Hepatocyte (in vitro differentiated cells): ENCODE data around the gene CCDC69. TPM values are rescaled to one million over a fixed set of nuclear protein-coding genes. Genes with fewer than 3 reads are reported as not detected.

Experiments used
- DNase-seq: peaks from one replicate; pipeline ENCODE4 v3.0.0-alpha.2; 2016; ENCODE audit warnings: low spot score
- H2AFZ ChIP-seq: fragments of 200-600 bp; sonication (generic); 2 replicates; pipeline ENCODE4 v1.6.0; 2016; ENCODE audit warnings: antibody characterized with exemption, mild to moderate bottlenecking
- H3K27ac ChIP-seq: fragments of 200-600 bp; sonication (generic); 2 replicates; pipeline ENCODE4 v1.5.1; 2016; ENCODE audit warnings: mild to moderate bottlenecking
- H3K27me3 ChIP-seq: fragments of 200-600 bp; sonication (generic); 2 replicates; pipeline ENCODE4 v1.6.1; 2016
- H3K36me3 ChIP-seq: fragments of 200-600 bp; sonication (generic); replicated peaks from 2 replicates; pipeline ENCODE4 v1.5.1; 2016; ENCODE audit warnings: low read depth; ENCODE audit not compliant: insufficient read depth
- H3K4me1 ChIP-seq: fragments of 200-600 bp; sonication (generic); 2 replicates; pipeline ENCODE4 v1.5.1; 2016; ENCODE audit warnings: mild to moderate bottlenecking, moderate library complexity; ENCODE audit not compliant: insufficient read depth
- H3K4me2 ChIP-seq: fragments of 200-600 bp; sonication (generic); 2 replicates; pipeline ENCODE4 v1.6.0; 2016
- H3K4me3 ChIP-seq: fragments of 200-600 bp; sonication (generic); 2 replicates; pipeline ENCODE4 v1.5.1; 2016; ENCODE audit warnings: mild to moderate bottlenecking
- H3K79me2 ChIP-seq: fragments of 200-600 bp; sonication (generic); 2 replicates; pipeline ENCODE4 v1.6.0; 2017; ENCODE audit warnings: mild to moderate bottlenecking
- H3K9me2 ChIP-seq: fragments of 200-600 bp; sonication (generic); replicated peaks from 2 replicates; pipeline ENCODE4 v1.6.0; 2017; ENCODE audit warnings: mild to moderate bottlenecking; ENCODE audit not compliant: insufficient read depth
- H3K9me3 ChIP-seq: fragments of 200-600 bp; sonication (generic); 2 replicates; pipeline ENCODE4 v1.5.1; 2016; ENCODE audit warnings: low read depth, mild to moderate bottlenecking
- H4K20me1 ChIP-seq: fragments of 200-600 bp; sonication (generic); 2 replicates; pipeline ENCODE4 v1.6.0; 2016; ENCODE audit warnings: mild to moderate bottlenecking; ENCODE audit not compliant: insufficient read depth, poor library complexity, severe bottlenecking
- EZH2 ChIP-seq: fragments of 200-600 bp; sonication (generic); IDR thresholded peaks from 2 replicates; pipeline ENCODE4 v1.6.1; 2016; ENCODE audit warnings: antibody characterized with exemption, mild to moderate bottlenecking, borderline replicate concordance
- EZH2phosphoT487 ChIP-seq: fragments of 200-600 bp; sonication (generic); IDR thresholded peaks from one replicate; pipeline ENCODE4 v1.6.1; 2018; ENCODE audit warnings: antibody characterized with exemption, mild to moderate bottlenecking, low read depth, moderate library complexity; ENCODE audit not compliant: unreplicated experiment, severe bottlenecking
- WGBS: methylation state at CpG from one replicate; pipeline ENCODE4 v1.1.6; 2016; ENCODE audit warnings: low lambda C conversion rate; ENCODE audit errors: missing lambda C conversion rate; 5-methylcytosine and 5-hydroxymethylcytosine counted together
- polyA plus RNA-seq: library from polyadenylated mRNA; unstranded; fragments of >200 nt; fragmentation: Nextera tagmentation; extraction: Ambion mirVana; gene quantifications from 2 replicates; pipeline ENCODE4 v1.2.1, GENCODE V29; 2016
- total RNA-seq: library from RNA; depleted of rRNA; stranded (reverse); fragments of >200 nt; gene quantifications from 2 replicates; pipeline ENCODE4 v1.2.3, GENCODE V29; 2014
- TF ChIP-seq, protein P1 (sequence below): fragments of 200-600 bp; sonication (generic); IDR thresholded peaks from 2 replicates; pipeline ENCODE4 v1.5.1; 2016; ENCODE audit warnings: antibody characterized with exemption, mild to moderate bottlenecking; ENCODE audit not compliant: poor library complexity

The CCDC69 gene
- total and polyA plus RNA-seq, 2 experiments from 2014 or later: 22.4 to 27.3 TPM

DNA sequence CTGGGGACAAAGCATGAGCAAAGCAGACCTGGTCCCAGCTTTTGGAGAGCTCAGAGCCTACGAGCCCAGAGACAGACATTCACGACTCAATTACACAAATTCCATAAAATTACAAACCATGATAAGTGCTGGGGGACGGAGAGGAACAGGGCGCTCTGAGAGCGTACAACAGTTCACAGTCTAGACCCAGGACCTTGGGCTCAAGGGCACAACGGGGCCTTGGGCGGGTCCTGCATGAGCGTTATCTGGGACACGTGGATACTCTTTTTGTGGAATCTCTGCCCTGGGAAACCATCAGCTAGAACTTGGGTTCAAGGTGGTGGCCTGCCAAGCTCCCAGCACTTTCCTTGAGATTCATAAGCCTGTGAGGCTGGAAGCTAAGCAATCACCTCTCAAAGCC lies 56.9 kb downstream of the CCDC69 start:
- Histone ChIP-seq H3K9me2 (no peaks in the 10 kb centered on the region), H4K20me1 (no peaks in the 10 kb centered on the region), H3K9me3 (no peaks in the 10 kb centered on the region), H2AFZ (no peak overlapping the region), H3K36me3 (no peaks in the 10 kb centered on the region), H3K4me3 (no peak overlapping the region), H3K27ac (no peak overlapping the region), H3K79me2 (no peaks in the 10 kb centered on the region), H3K27me3 (no peaks in the 10 kb centered on the region), H3K4me2 (no peak overlapping the region), H3K4me1 (peaks cover 4% of the 10 kb centered on the region)
- WGBS: 87% methylated on average over 9 of the region's 9 CpGs
- DNase-seq: no peak
- TF ChIP-seq EZH2phosphoT487 (no peak), EZH2 (no peak)
- TF ChIP-seq, protein P1, sequence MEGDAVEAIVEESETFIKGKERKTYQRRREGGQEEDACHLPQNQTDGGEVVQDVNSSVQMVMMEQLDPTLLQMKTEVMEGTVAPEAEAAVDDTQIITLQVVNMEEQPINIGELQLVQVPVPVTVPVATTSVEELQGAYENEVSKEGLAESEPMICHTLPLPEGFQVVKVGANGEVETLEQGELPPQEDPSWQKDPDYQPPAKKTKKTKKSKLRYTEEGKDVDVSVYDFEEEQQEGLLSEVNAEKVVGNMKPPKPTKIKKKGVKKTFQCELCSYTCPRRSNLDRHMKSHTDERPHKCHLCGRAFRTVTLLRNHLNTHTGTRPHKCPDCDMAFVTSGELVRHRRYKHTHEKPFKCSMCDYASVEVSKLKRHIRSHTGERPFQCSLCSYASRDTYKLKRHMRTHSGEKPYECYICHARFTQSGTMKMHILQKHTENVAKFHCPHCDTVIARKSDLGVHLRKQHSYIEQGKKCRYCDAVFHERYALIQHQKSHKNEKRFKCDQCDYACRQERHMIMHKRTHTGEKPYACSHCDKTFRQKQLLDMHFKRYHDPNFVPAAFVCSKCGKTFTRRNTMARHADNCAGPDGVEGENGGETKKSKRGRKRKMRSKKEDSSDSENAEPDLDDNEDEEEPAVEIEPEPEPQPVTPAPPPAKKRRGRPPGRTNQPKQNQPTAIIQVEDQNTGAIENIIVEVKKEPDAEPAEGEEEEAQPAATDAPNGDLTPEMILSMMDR: no peak

DNA sequence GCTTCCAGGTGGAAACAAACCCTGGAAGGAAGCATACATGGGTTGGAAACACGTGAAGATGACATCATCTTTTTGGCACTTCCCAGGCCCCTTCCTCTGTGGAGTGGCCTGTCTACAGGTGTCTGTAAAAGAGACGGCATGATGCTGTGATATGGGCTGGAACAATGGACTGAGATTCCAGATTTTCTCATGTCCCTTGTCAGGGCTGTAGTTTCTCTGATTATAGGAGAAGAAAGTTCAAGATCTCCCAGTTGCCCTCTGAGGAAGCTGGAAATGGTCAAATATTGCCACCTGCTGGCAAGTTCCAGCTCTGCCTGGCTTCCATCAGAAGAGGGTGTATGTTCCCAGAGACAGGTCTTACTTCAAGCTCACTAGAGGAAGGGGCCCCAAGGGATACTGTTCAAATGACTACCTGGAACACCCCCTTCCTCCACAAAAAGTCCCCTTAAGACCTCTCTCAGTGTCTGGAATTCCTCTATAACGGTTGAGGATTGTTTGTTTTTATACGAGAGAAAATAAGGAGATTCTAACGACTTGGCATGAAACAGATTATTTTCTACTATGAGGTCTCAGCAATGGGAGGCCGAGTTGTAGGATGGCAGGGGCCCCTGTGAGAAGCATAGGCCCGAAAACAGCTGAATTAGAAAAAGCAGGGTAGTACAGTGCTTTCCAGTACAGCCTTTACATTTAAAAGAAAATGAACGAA lies 59.1 kb downstream of the CCDC69 start:
- no peak overlapping the region for H3K4me2 ChIP-seq
- no peaks in the 10 kb centered on the region for H3K9me2 ChIP-seq
- H3K27me3 ChIP-seq: no peaks in the 10 kb centered on the region
- no peak overlapping the region for H3K27ac ChIP-seq
- peaks cover 4% of the 10 kb centered on the region for H3K4me1 ChIP-seq
- no peaks in the 10 kb centered on the region for H3K9me3 ChIP-seq
- H4K20me1 ChIP-seq: no peaks in the 10 kb centered on the region
- no peak overlapping the region for H2AFZ ChIP-seq
- TF ChIP-seq EZH2: no peak
- TF ChIP-seq, protein P1: peak; percentile 94
- no peaks in the 10 kb centered on the region for H3K79me2 ChIP-seq
- 59% methylated on average over 8 of the region's 8 CpGs for WGBS
- H3K4me3 ChIP-seq: no peak overlapping the region
- H3K36me3 ChIP-seq: no peaks in the 10 kb centered on the region
- DNase-seq: peak; percentile 84

- Histone ChIP-seq H3K36me3 (no peaks in the 10 kb centered on the region), H4K20me1 (no peaks in the 10 kb centered on the region), H3K4me2 (no peak overlapping the region), H3K4me3 (no peak overlapping the region), H2AFZ (no peak overlapping the region), H3K9me3 (no peaks in the 10 kb centered on the region), H3K79me2 (peaks cover 9% of the 10 kb centered on the region), H3K9me2 (no peaks in the 10 kb centered on the region), H3K27me3 (no peaks in the 10 kb centered on the region), H3K27ac (no peak overlapping the region), H3K4me1 (peaks cover 13% of the 10 kb centered on the region)
- WGBS: 56% methylated on average over 1 of the region's 1 CpG
- TF ChIP-seq EZH2 (no peak), EZH2phosphoT487 (no peak)
- TF ChIP-seq, protein P1: no peak
- no peak for DNase-seq
Measured at GRCh38 chr5:151162776-151163175, 61.1 kb downstream of the CCDC69 start.
